ENCODE results near the gene PARD3.

Gene PARD3

DNA sequence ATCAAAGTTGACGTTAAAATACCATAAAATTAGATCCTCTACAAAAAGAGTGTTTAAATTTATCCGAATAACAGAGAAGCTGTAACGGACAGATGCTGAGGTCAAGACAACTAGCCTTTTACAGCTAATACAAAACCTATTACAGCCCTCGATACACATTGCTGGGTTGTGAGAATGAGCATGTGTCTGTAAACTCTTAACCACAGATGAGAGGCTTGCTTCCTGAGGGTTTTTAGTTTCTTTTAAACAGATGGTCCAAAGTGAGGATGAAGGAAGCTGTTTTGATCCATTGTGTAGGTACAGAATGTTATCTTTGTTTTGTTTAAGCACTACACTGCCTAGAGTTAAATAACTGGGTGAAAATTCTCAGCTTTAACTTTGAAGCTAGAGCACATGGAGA, 578.2 kb downstream of the PARD3 start:
- no peaks in the 10 kb centered on the region for H3K27me3 ChIP-seq (ENCODE audit: insufficient read depth, poor library complexity, severe bottlenecking)
- peaks cover 6% of the 10 kb centered on the region for H3K4me1 ChIP-seq (ENCODE audit: insufficient read depth, poor library complexity, severe bottlenecking)
- TF ChIP-seq, protein P1, sequence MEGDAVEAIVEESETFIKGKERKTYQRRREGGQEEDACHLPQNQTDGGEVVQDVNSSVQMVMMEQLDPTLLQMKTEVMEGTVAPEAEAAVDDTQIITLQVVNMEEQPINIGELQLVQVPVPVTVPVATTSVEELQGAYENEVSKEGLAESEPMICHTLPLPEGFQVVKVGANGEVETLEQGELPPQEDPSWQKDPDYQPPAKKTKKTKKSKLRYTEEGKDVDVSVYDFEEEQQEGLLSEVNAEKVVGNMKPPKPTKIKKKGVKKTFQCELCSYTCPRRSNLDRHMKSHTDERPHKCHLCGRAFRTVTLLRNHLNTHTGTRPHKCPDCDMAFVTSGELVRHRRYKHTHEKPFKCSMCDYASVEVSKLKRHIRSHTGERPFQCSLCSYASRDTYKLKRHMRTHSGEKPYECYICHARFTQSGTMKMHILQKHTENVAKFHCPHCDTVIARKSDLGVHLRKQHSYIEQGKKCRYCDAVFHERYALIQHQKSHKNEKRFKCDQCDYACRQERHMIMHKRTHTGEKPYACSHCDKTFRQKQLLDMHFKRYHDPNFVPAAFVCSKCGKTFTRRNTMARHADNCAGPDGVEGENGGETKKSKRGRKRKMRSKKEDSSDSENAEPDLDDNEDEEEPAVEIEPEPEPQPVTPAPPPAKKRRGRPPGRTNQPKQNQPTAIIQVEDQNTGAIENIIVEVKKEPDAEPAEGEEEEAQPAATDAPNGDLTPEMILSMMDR (IDR thresholded peaks at IDR 0.05; ENCODE audit: poor library complexity, severe bottlenecking), result no peak
- ATAC-seq (ENCODE audit: low read depth), result no peak
- no peaks in the 10 kb centered on the region for H3K36me3 ChIP-seq (ENCODE audit: low read depth)
- no peaks in the 10 kb centered on the region for H3K9me3 ChIP-seq (ENCODE audit: severe bottlenecking)
- DNase-seq (ENCODE audit: low spot score), result no peak
- no peak overlapping the region for H3K27ac ChIP-seq (ENCODE audit: poor library complexity, severe bottlenecking)
- no peak overlapping the region for H3K4me3 ChIP-seq (ENCODE audit: severe bottlenecking)

DNA sequence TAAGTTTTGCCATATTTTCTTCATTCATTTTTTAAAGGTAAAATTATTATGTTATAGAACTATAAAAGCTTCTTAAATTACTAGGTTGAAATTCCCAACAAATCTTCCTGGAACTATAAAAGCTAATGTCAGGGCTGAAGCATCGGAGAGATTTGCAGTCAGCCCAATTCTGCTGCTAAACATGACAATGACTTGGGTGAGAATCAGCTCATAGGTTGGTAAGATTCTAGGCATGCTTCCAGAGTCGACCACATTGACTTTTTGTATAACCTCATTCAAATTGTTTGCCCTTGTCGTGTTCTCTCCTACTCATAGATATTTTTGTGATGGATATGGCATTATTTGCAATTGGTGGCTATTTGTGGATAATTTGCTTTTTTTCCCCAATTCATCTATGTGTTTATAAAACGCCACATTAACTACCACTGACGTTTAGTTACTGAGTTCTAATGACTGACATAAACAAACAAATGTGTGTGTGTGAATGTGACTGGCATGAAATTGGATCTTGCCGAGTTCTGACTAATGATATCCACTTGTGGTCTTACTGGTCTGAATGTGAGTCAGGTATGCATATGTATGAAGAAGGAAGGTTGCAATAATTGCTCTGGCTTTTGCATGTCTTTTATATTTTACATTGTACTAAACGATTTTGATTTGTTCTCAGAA, 579.8 kb downstream of the PARD3 start:
- no peaks in the 10 kb centered on the region for H3K9me3 ChIP-seq (ENCODE audit: severe bottlenecking)
- TF ChIP-seq, protein P1 (IDR thresholded peaks at IDR 0.05; ENCODE audit: poor library complexity, severe bottlenecking), result no peak
- H3K36me3 ChIP-seq (ENCODE audit: low read depth), result no peaks in the 10 kb centered on the region
- peaks cover 6% of the 10 kb centered on the region for H3K4me1 ChIP-seq (ENCODE audit: insufficient read depth, poor library complexity, severe bottlenecking)
- peak; percentile 94 for ATAC-seq (ENCODE audit: low read depth)
- DNase-seq (ENCODE audit: low spot score), result no peak
- H3K27me3 ChIP-seq (ENCODE audit: insufficient read depth, poor library complexity, severe bottlenecking), result no peaks in the 10 kb centered on the region
- no peak overlapping the region for H3K27ac ChIP-seq (ENCODE audit: poor library complexity, severe bottlenecking)
- no peak overlapping the region for H3K4me3 ChIP-seq (ENCODE audit: severe bottlenecking)

DNA sequence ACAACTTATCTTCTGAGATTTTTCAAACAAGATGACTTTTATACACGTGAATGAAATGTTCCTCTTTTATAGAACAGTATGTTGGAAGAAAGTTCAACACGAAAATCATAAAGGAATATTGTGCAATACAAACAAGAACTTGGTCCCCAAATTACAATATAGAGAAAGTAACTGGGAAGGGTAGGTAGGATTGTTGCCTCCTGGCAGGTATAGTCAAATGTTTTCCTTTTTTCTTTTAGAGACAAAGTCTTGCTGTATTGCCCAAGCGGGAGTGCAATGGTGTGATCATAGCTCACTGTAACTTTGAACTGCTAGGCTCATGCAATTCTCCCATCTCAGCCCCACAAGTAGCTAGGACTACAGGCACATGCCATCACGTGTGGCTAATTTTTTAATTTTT, 582.6 kb downstream of the PARD3 start:
- ATAC-seq (ENCODE audit: low read depth) (no peak), DNase-seq (ENCODE audit: low spot score) (no peak)
- Histone ChIP-seq H3K9me3 (ENCODE audit: severe bottlenecking) (no peaks in the 10 kb centered on the region), H3K27me3 (ENCODE audit: insufficient read depth, poor library complexity, severe bottlenecking) (no peaks in the 10 kb centered on the region), H3K4me1 (ENCODE audit: insufficient read depth, poor library complexity, severe bottlenecking) (peaks cover 6% of the 10 kb centered on the region), H3K27ac (ENCODE audit: poor library complexity, severe bottlenecking) (no peak overlapping the region), H3K36me3 (ENCODE audit: low read depth) (no peaks in the 10 kb centered on the region), H3K4me3 (ENCODE audit: severe bottlenecking) (no peak overlapping the region)
- TF ChIP-seq, protein P1 (IDR thresholded peaks at IDR 0.05; ENCODE audit: poor library complexity, severe bottlenecking), result no peak

DNA sequence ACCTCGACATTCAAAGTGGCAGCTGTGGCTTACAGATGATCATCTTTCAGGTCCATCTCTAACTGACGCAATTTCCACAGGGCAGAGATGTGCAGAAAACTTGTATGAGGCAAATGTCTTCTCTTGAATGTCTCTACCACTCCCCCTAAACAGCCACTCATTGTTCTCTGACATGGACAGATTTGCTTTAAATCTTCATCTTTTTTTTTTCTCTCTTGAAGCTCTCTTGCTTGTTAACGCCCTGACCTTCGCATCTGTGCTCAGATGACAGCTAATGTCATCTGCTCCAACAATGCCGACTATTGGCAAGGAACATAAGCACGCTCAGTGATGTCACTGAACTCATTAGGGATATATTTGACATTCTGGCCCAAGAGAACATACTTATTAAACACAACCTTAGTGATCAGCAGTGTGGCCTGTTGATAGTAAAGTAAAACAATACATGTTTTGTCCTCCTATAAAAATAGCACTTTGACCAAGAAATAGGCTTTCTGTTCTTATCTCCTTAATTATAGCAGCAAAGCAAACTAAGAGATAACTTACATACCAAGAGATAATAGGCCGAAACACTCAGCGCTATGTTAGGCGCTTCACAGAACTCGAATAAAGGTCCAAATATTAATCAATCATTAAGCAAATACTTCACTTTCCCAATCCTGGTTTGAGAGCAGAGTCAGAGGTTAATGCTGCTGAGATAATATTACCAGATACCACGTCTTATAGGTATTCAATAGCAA, 583.5 kb downstream of the PARD3 start:
- Histone ChIP-seq H3K27ac (ENCODE audit: poor library complexity, severe bottlenecking) (no peak overlapping the region), H3K9me3 (ENCODE audit: severe bottlenecking) (no peaks in the 10 kb centered on the region), H3K4me3 (ENCODE audit: severe bottlenecking) (no peak overlapping the region), H3K4me1 (ENCODE audit: insufficient read depth, poor library complexity, severe bottlenecking) (peaks cover 8% of the 10 kb centered on the region), H3K36me3 (ENCODE audit: low read depth) (no peaks in the 10 kb centered on the region), H3K27me3 (ENCODE audit: insufficient read depth, poor library complexity, severe bottlenecking) (no peaks in the 10 kb centered on the region)
- ATAC-seq (ENCODE audit: low read depth) (no peak), DNase-seq (ENCODE audit: low spot score) (no peak)
- TF ChIP-seq, protein P1 (IDR thresholded peaks at IDR 0.05; ENCODE audit: poor library complexity, severe bottlenecking), result no peak

DNA sequence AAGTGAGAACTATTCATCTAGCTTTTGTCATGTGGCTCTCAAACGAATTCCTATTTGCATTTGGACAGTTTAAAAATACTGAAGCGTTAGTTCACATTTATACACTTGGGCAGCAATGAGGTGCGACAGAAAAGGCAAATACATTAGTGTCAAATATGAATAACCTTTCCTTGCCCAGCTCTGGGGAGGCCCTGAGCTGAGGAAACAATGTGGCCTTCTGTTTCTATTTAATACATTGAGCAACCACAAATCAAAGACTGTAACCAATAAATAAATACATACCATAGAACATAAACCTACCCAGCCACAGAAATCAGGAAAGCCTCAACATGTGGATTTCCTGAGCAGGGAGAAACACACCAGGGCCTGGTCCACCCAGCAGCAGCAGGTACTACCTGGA, 585.2 kb downstream of the PARD3 start:
- H3K4me1 ChIP-seq (ENCODE audit: insufficient read depth, poor library complexity, severe bottlenecking), result peaks cover 16% of the 10 kb centered on the region
- DNase-seq (ENCODE audit: low spot score) (no peak), ATAC-seq (ENCODE audit: low read depth) (no peak)
- TF ChIP-seq, protein P1 (IDR thresholded peaks at IDR 0.05; ENCODE audit: poor library complexity, severe bottlenecking), result no peak
- no peaks in the 10 kb centered on the region for H3K27me3 ChIP-seq (ENCODE audit: insufficient read depth, poor library complexity, severe bottlenecking)
- no peak overlapping the region for H3K4me3 ChIP-seq (ENCODE audit: severe bottlenecking)
- no peak overlapping the region for H3K27ac ChIP-seq (ENCODE audit: poor library complexity, severe bottlenecking)
- no peaks in the 10 kb centered on the region for H3K9me3 ChIP-seq (ENCODE audit: severe bottlenecking)
- no peaks in the 10 kb centered on the region for H3K36me3 ChIP-seq (ENCODE audit: low read depth)
